Retinal pigment epithelial cell (primary cell): ENCODE measurements around the gene MMEL1.

Experiments used
- DNase-seq: peaks from one replicate; pipeline ENCODE4 v3.0.0-alpha.2; 2010; ENCODE audit warnings: low read depth
- H3K4me3 ChIP-seq: 2 replicates; pipeline ENCODE4 v1.5.1; 2011; ENCODE audit warnings: mild to moderate bottlenecking, low read length, control low read depth, moderate library complexity
- TF ChIP-seq, protein P1 (sequence below): conservative IDR thresholded peaks from 2 replicates; pipeline ENCODE4 v1.5.1; 2011; ENCODE audit warnings: low read depth, low read length, control low read depth, inconsistent platforms

MMEL1 gene

DNA sequence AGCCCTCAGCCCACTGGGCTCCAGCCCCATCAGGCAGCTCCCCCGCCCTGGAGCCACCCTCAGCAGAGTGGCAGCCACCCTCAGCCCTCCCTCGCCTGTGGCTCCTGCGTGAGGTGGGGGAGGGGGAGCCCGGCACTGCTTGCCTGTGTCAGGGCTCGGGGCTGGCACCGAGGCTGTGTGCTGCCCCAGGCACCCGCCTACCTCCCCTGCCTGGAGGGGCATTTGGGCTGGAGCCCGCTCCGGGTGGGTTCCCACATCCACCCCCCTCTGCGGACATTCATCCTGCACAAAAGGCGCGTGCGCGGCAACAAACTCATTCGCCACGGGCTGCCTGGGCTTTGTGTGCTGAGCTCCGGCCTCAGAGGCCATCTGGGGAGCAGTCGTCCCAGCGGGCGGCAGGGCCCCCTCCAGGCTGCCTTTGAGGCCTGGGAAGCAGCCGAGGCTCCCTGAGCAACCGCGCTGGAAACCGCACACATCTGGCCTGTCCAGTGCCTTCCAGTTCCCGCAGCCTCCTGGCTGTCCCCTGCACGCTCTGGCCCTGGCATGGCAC, 89.2 kb downstream of the MMEL1 start:
- TF ChIP-seq, protein P1, sequence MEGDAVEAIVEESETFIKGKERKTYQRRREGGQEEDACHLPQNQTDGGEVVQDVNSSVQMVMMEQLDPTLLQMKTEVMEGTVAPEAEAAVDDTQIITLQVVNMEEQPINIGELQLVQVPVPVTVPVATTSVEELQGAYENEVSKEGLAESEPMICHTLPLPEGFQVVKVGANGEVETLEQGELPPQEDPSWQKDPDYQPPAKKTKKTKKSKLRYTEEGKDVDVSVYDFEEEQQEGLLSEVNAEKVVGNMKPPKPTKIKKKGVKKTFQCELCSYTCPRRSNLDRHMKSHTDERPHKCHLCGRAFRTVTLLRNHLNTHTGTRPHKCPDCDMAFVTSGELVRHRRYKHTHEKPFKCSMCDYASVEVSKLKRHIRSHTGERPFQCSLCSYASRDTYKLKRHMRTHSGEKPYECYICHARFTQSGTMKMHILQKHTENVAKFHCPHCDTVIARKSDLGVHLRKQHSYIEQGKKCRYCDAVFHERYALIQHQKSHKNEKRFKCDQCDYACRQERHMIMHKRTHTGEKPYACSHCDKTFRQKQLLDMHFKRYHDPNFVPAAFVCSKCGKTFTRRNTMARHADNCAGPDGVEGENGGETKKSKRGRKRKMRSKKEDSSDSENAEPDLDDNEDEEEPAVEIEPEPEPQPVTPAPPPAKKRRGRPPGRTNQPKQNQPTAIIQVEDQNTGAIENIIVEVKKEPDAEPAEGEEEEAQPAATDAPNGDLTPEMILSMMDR, result no peak
- DNase-seq, result no peak
- H3K4me3 ChIP-seq, result no peak overlapping the region

DNA sequence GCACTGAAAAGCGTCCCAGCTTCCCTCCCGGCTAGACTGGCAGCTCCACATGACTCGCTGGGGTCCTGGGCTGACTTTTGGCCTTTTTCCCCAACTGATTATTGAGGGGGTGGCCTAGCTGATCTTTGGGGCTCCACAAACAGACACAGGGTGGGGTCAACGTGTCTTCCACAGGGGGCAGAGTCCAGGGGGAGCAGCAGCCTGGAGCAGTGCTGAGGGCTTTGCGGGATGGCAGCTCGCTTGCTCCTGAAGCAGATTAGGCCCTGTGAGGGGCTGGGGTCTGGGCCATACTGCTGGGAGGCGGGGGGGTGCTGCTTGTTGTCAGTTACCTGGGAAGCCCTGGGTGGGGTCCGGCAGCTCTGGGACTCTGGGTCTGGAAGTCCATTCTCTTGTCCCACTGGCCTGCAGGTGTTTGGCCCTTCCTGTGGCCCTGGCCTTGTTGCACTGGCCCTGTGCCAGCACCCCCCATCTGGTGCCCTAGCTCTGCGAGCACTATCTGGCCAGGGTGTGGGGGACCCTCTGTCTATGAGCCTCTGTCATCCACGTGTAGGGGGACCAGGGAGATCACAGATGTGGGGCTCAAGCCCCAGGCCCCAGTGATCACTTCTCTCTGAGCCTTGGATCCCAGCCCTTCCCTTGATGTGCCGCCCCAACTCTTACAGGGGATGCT, 90.4 kb downstream of the MMEL1 start:
- DNase-seq, result no peak
- TF ChIP-seq, protein P1, result no peak
- no peak overlapping the region for H3K4me3 ChIP-seq

DNA sequence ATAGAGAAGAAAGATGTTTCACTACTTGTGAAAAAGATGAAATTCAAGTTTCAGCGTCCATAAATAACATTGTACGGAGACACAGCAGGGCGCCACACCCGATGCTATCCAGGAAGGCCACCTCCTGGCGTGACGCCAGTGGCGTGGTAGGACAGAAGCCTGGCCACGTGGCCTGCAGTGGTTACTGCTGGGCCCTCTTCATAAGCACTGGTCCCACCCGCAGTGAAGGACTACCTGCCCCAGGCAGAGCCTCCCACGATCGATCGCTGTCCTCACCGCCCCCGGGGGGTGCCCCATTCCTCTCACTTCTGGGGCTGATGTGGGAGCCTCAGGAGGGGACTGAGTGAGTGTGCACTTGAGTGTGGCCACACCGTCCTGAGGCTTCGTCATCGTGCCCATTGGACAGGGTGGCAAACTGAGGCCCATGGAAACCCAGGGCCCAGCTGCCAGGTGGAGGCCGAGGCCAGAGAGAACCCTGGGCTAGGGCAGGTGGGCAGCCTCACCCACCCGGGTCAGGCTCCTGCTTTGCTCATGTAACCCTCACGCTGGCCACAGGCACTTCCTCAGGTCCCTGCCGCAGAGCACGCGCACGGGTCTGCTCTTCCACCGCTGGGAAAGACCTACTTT, 91.1 kb downstream of the MMEL1 start:
- H3K4me3 ChIP-seq, result no peak overlapping the region
- TF ChIP-seq, protein P1, result no peak
- DNase-seq, result no peak

DNA sequence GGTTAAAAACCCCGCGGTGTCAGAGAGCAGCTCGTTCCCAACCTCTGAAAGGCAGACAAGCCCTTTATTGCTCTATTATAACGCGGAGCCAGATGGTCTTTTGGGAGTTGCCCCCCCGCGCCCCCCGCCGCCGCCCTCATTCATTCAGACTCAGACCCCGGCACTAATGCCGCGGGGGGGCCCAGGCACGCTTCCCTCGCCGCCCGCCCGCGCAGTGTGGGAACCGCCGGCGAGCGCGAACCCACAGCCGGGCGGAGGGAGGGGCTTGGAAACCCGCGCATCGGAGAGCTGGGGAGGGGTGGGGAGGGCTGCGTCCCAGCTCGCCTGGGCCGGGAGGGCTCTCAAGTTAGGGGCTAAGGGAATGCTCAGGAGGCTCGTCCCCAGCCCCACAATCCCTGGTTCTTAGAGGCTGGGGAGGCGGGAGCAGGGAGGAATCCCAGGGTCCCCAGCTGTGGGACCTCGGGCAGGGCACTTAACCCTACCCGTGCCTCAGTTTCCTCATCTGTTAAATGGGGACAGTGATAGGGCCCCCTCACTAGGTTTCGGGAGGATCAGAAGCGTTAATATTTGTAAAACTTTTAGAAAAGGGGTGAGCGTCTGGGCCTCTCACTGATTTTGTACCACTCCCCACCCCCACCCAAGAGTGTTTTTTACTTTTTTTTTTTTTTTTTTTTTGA, 91.9 kb downstream of the MMEL1 start:
- H3K4me3 ChIP-seq, result no peak overlapping the region
- TF ChIP-seq, protein P1, result no peak
- DNase-seq, result no peak
